Renal cortical epithelial cell (primary cell): Measurements from ENCODE around the gene MYO5C. TPM values are rescaled to one million over a fixed set of nuclear protein-coding genes. Genes with fewer than 3 reads are reported as not detected.

Experiments used
- DNase-seq: peaks from one replicate; pipeline ENCODE4 v3.0.0-alpha.2; 2011; ENCODE audit warnings: low read depth
- total RNA-seq: library from RNA; depleted of rRNA; stranded (reverse); fragments of >200 nt; gene quantifications from 2 replicates; pipeline ENCODE4 v1.2.3, GENCODE V29; 2014

MYO5C gene
- total RNA-seq, 1 donor from 2014 or later, result 18.3 TPM

- peak; percentile 43 for DNase-seq
Observed at GRCh38 chr15:52208306-52208946, 87.2 kb downstream of the MYO5C start.

GRCh38 chr15:52207191-52207590, 88.4 kb downstream of the MYO5C start:
- no peak for DNase-seq

- DNase-seq, result no peak
Observed at GRCh38 chr15:52206446-52206845, 89.2 kb downstream of the MYO5C start.

GRCh38 chr15:52204657-52205056, 90.9 kb downstream of the MYO5C start:
- no peak for DNase-seq

- no peak for DNase-seq
Observed at GRCh38 chr15:52200831-52201365, 94.7 kb downstream of the MYO5C start.

GRCh38 chr15:52199271-52199670, 96.3 kb downstream of the MYO5C start:
- DNase-seq, result no peak

- DNase-seq, result no peak
Observed at GRCh38 chr15:52196891-52197290, 98.7 kb downstream of the MYO5C start.

- no peak for DNase-seq
Observed at GRCh38 chr15:52193791-52194190, 101.8 kb downstream of the MYO5C start.

- DNase-seq, result no peak
Observed at GRCh38 chr15:52193321-52193720, 102.3 kb downstream of the MYO5C start.

GRCh38 chr15:52191207-52191606, 104.4 kb downstream of the MYO5C start, which contains the start of gene GNB5:
TSS of gene GNB5 (minus strand) at chr15:52191392. CDS start at chr15:52184676, 6,716 bp downstream.
- no peak for DNase-seq

- DNase-seq, result no peak
Observed at GRCh38 chr15:52186651-52187486, 108.7 kb downstream of the MYO5C start.

GRCh38 chr15:52185151-52185561, 110.4 kb downstream of the MYO5C start:
- no peak for DNase-seq

GRCh38 chr15:52184721-52185120, 110.9 kb downstream of the MYO5C start:
- DNase-seq, result no peak

GRCh38 chr15:52183562-52184173, 111.9 kb downstream of the MYO5C start:
- DNase-seq, result peak; percentile 24

- no peak for DNase-seq
Observed at GRCh38 chr15:52181938-52182780, 113.4 kb downstream of the MYO5C start.

- DNase-seq, result no peak
Observed at GRCh38 chr15:52180851-52181450, 114.7 kb downstream of the MYO5C start.

GRCh38 chr15:52180196-52180835, 115.3 kb downstream of the MYO5C start:
- DNase-seq, result peak; percentile 3

- peak; percentile 57 for DNase-seq
Observed at GRCh38 chr15:52179278-52180195, 116.1 kb downstream of the MYO5C start.

- DNase-seq, result peak; percentile 11
Observed at GRCh38 chr15:52178765-52179164, 116.8 kb downstream of the MYO5C start.
